SK-N-SH treated with all-trans-retinoic acid at 6 μM for 48 hours (cell line): ENCODE measurements around the gene SBF2.

Source experiments
- OSR1 ChIP-seq: fragments of 250-450 bp; sonication (Bioruptor Pico); IDR thresholded peaks from 2 replicates; pipeline ENCODE4 v1.8.0; 2022; ENCODE audit warnings: moderate library complexity, mild to moderate bottlenecking, inconsistent platforms
- PPARA ChIP-seq: fragments of 250-450 bp; sonication (Bioruptor Pico); IDR thresholded peaks from 2 replicates; pipeline ENCODE4 v1.5.0; 2020; ENCODE audit warnings: mild to moderate bottlenecking, borderline replicate concordance
- TSHZ2 ChIP-seq: fragments of 250-450 bp; sonication (Bioruptor Pico); IDR thresholded peaks from 2 replicates; pipeline ENCODE4 v1.5.0; 2020; ENCODE audit warnings: mild to moderate bottlenecking, moderate library complexity

- TF ChIP-seq TSHZ2 (CRISPR knock-in tag) (no peak), OSR1 (no peak), PPARA (CRISPR knock-in tag) (no peak)
Observed at GRCh38 chr11:9769621-9770020, 524.4 kb downstream of the SBF2 start.
